Measurements from ENCODE around the gene TBC1D9. TPM values are rescaled to one million over a fixed set of nuclear protein-coding genes. Genes with fewer than 3 reads are reported as not detected.

Gene TBC1D9
- polyA plus RNA-seq, 3 donors = 13.6 to 33.5 (median 21.0) TPM

- peaks cover 46 to 64% (median 57%) of the 10 kb centered on the region in 3 donors for H3K27me3 Mint-ChIP-seq (ENCODE audit: low read depth in 3 of 3)
- intact Hi-C loops (cut with micrococcal nuclease) = no loop called here
- H3K9ac ChIP-seq (ENCODE audit: insufficient read depth, low read length, poor library complexity, severe bottlenecking) = no peak overlapping the region
These were observed 180.7 kb downstream of the TBC1D9 start for GRCh38 chr4:140575489-140575888.

GRCh38 chr4:140571620-140572019 is 184.6 kb downstream of the TBC1D9 start:
- no peaks in the 10 kb centered on the region for H3K79me2 ChIP-seq (ENCODE audit: insufficient read depth, low read length)
- H3K4me3 Mint-ChIP-seq = no peak overlapping the region

More at GRCh38 chr4:140575489-140575888, 180.7 kb downstream of the TBC1D9 start:
- H3K27me3 ChIP-seq (ENCODE audit: control insufficient read depth in 2 of 2, insufficient read depth in 2 of 2, low read length in 2 of 2) = peaks cover 43 to 47% of the 10 kb centered on the region in 2 donors
- Mint-ChIP-seq H3K4me3 (no peak overlapping the region), H3K9me3 (peaks cover 2 to 22% (median 15%) of the 10 kb centered on the region in 7 donors), H3K4me1 (no peaks in the 10 kb centered on the region), H3K36me3 (no peaks in the 10 kb centered on the region), H3K27ac (no peak overlapping the region)
- no peaks in the 10 kb centered on the region for H3K4me1 ChIP-seq (ENCODE audit: control insufficient read depth in 1 of 2, insufficient read depth in 2 of 2, low read length in 2 of 2)
- no peaks in the 10 kb centered on the region for H3K36me3 ChIP-seq (replicated peaks in 1 of 2; ENCODE audit: control insufficient read depth in 1 of 2, insufficient read depth in 2 of 2, low read length in 2 of 2)
- TF ChIP-seq, protein P1, sequence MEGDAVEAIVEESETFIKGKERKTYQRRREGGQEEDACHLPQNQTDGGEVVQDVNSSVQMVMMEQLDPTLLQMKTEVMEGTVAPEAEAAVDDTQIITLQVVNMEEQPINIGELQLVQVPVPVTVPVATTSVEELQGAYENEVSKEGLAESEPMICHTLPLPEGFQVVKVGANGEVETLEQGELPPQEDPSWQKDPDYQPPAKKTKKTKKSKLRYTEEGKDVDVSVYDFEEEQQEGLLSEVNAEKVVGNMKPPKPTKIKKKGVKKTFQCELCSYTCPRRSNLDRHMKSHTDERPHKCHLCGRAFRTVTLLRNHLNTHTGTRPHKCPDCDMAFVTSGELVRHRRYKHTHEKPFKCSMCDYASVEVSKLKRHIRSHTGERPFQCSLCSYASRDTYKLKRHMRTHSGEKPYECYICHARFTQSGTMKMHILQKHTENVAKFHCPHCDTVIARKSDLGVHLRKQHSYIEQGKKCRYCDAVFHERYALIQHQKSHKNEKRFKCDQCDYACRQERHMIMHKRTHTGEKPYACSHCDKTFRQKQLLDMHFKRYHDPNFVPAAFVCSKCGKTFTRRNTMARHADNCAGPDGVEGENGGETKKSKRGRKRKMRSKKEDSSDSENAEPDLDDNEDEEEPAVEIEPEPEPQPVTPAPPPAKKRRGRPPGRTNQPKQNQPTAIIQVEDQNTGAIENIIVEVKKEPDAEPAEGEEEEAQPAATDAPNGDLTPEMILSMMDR (IDR thresholded peaks at IDR 0.05) = no peak
- no peak overlapping the region for H3K27ac ChIP-seq (ENCODE audit: low read depth in 1 of 2, low read length in 2 of 2)
- no peaks in the 10 kb centered on the region for H4K20me1 ChIP-seq (ENCODE audit: insufficient read depth, low read length)
- peaks cover 5 to 15% of the 10 kb centered on the region in 2 donors for H3K9me3 ChIP-seq (replicated peaks in 1 of 2; ENCODE audit: control insufficient read depth in 1 of 2, insufficient read depth in 1 of 2, low read length in 2 of 2)
- no peak overlapping the region for H3K4me2 ChIP-seq (replicated peaks; ENCODE audit: extremely low read depth, low read length, poor library complexity, severe bottlenecking)
- no CpG with 5 or more reads among the region's 4 CpGs for WGBS (ENCODE audit: insufficient coverage)
- no peaks in the 10 kb centered on the region for H3K79me2 ChIP-seq (ENCODE audit: insufficient read depth, low read length)
- H3K4me3 ChIP-seq (replicated peaks in 1 of 3; ENCODE audit: low read depth in 2 of 3, low read length in 3 of 3) = no peak overlapping the region
- DNase-seq = no peak
- no peak overlapping the region for H2AFZ ChIP-seq (ENCODE audit: insufficient read depth, low read depth, low read length, poor library complexity, severe bottlenecking)

More at GRCh38 chr4:140571620-140572019, 184.6 kb downstream of the TBC1D9 start:
- DNase-seq = no peak
- Mint-ChIP-seq H3K27ac (no peak overlapping the region), H3K4me1 (peaks cover 22% of the 10 kb centered on the region), H3K36me3 (peaks cover 4 to 6% of the 10 kb centered on the region in 2 donors), H3K27me3 (ENCODE audit: low read depth in 3 of 3) (peaks cover 38 to 69% (median 49%) of the 10 kb centered on the region in 3 donors), H3K9me3 (peaks cover 5 to 33% (median 20%) of the 10 kb centered on the region in 7 donors)
- TF ChIP-seq, protein P1 (IDR thresholded peaks at IDR 0.05) = no peak
- Histone ChIP-seq H3K4me1 (ENCODE audit: control insufficient read depth in 1 of 2, insufficient read depth in 2 of 2, low read length in 2 of 2) (peaks cover 17 to 18% of the 10 kb centered on the region in 2 donors), H3K27ac (ENCODE audit: low read depth in 1 of 2, low read length in 2 of 2) (no peak overlapping the region), H3K36me3 (replicated peaks in 1 of 2; ENCODE audit: control insufficient read depth in 1 of 2, insufficient read depth in 2 of 2, low read length in 2 of 2) (no peaks in the 10 kb centered on the region), H3K4me2 (replicated peaks; ENCODE audit: extremely low read depth, low read length, poor library complexity, severe bottlenecking) (no peak overlapping the region), H3K9ac (ENCODE audit: insufficient read depth, low read length, poor library complexity, severe bottlenecking) (no peak overlapping the region), H3K4me3 (replicated peaks in 1 of 3; ENCODE audit: low read depth in 2 of 3, low read length in 3 of 3) (no peak overlapping the region), H4K20me1 (ENCODE audit: insufficient read depth, low read length) (no peaks in the 10 kb centered on the region), H3K9me3 (replicated peaks in 1 of 2; ENCODE audit: control insufficient read depth in 1 of 2, insufficient read depth in 1 of 2, low read length in 2 of 2) (peaks cover 5 to 42% of the 10 kb centered on the region in 2 donors), H2AFZ (ENCODE audit: insufficient read depth, low read depth, low read length, poor library complexity, severe bottlenecking) (no peak overlapping the region), H3K27me3 (ENCODE audit: control insufficient read depth in 2 of 2, insufficient read depth in 2 of 2, low read length in 2 of 2) (peaks cover 57 to 61% of the 10 kb centered on the region in 2 donors)
- no CpG with 5 or more reads among the region's 2 CpGs for WGBS (ENCODE audit: insufficient coverage)
- intact Hi-C loops (cut with micrococcal nuclease) = no loop called here

Small RNA genes lying within 50 kb of the gene (small RNA-seq; reads per million reads assigned to genes)
- not detected for gene AC108019.1 (ENCODE audit: insufficient read length, low read depth)
- not detected for gene RF00019 (ENCODE audit: insufficient read length, low read depth)
- not detected for gene RN7SL152P (ENCODE audit: insufficient read length, low read depth)
- gene RNY1P14 (ENCODE audit: insufficient read length, low read depth) = not detected

Other genes with a start within 250 kb of the TBC1D9 start
- gene ELMOD2, start 232.2 kb downstream of the TBC1D9 start, polyA plus RNA-seq = 1 to 10 TPM; 4.0 to 7.6 (median 4.9) TPM
- gene UCP1, start 187.4 kb downstream of the TBC1D9 start, polyA plus RNA-seq = not detected

Measured in CD14-positive monocyte (primary cell).